Measurements from ENCODE around the gene ACOT13. TPM values are rescaled to one million over a fixed set of nuclear protein-coding genes. Genes with fewer than 3 reads are reported as not detected.

The ACOT13 gene
- total RNA-seq, 1 experiment from 2014 or later: 33.5 TPM

DNA sequence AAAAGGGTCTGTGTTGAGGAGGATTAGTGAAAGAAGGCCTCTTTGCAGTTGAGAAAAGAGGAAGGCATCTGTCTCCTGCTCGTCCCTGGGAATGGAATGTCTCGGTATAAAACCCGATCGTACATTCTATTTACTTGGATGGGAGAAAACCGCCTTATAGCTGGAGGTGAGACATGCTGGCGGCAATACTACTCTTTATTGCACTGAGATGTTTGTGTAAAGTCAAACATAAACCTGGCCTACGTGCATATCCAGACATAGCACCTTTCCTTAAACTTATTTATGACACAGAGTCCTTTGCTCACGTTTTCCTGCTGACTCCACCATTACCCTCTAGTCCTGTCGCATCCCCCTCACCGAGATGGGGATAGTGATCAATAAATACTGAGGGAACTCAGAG, 4.6 kb upstream of the ACOT13 start:
- DNase-seq (ENCODE audit: low read depth, low spot score) (no peak), ATAC-seq (no peak)
- intact Hi-C loops (cut with micrococcal nuclease): no loop called here
- H3K79me2 ChIP-seq (ENCODE audit: insufficient read depth, low read length): peaks cover 33% of the 10 kb centered on the region
- POLR2A ChIA-PET: no interaction called here
- no peak for TF ChIP-seq YY1 (IDR thresholded peaks at IDR 0.05; ENCODE audit: extremely low read depth, insufficient replicate concordance, low read depth, low read length)
- TF ChIP-seq ZFX (IDR thresholded peaks at IDR 0.05): no peak
- H3K4me2 ChIP-seq (ENCODE audit: low read length): no peak overlapping the region
- no peak overlapping the region for H3K9ac ChIP-seq (ENCODE audit: low read length)
- H3K27me3 ChIP-seq (ENCODE audit: insufficient read depth, low read length): no peaks in the 10 kb centered on the region
- H3K27ac ChIP-seq (ENCODE audit: low read depth, low read length): no peak overlapping the region
- CTCF ChIA-PET: no interaction called here
- no peaks in the 10 kb centered on the region for H3K9me2 ChIP-seq (ENCODE audit: insufficient read depth)
- no peak overlapping the region for H2AFZ ChIP-seq (ENCODE audit: low read depth, low read length, poor library complexity, severe bottlenecking)
- no TSS peak for BruUV-seq (replicated peaks)
- H3K4me1 ChIP-seq (ENCODE audit: control insufficient read depth in 1 of 2, insufficient read depth in 2 of 2, low read length in 2 of 2): peaks cover 7 to 8% of the 10 kb centered on the region in 2 experiments; a peak in 3 of 4 replicates
- peaks cover 11 to 12% of the 10 kb centered on the region in 2 experiments; a peak in 2 of 4 replicates for H3K36me3 ChIP-seq (ENCODE audit: control insufficient read depth in 1 of 2, insufficient read depth in 2 of 2, low read length in 2 of 2)
- RAD21 ChIA-PET (ENCODE audit: low non-redundant PET in 1 of 2, low total read pairs in 2 of 2, uncharacterized antibody in 2 of 2, unreplicated experiment in 2 of 2): no interaction called here
- no peaks in the 10 kb centered on the region for H3K9me3 ChIP-seq (ENCODE audit: control insufficient read depth in 1 of 2, insufficient read depth in 1 of 2, low read depth in 1 of 2, low read length in 2 of 2)
- no peaks in the 10 kb centered on the region for H4K20me1 ChIP-seq (ENCODE audit: insufficient read depth)
- no peak overlapping the region for H3K4me3 ChIP-seq (replicated peaks in 1 of 2; ENCODE audit: low read depth in 1 of 2, low read length in 2 of 2)

DNA sequence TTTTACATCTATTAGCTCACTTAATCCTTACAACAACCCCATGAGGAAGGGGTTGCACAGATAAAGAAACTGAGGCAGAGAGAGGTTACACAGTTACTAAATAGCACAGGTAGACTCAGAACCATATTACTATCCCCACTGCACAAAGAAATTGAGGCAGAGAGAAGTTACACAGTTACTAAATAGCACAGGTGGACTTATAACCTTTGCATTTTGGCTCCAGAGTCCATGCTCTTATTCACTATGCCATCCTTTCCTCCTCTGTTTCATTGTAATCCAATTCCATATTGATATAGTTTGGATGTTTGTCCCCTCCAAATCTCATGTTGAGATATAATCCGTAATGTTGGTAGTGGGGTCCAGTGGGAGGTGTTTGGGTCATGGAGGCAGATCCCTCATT, 3.7 kb upstream of the ACOT13 start:
- peaks cover 9 to 11% of the 10 kb centered on the region in 2 experiments; a peak in 2 of 4 replicates for H3K36me3 ChIP-seq (ENCODE audit: control insufficient read depth in 1 of 2, insufficient read depth in 2 of 2, low read length in 2 of 2)
- no peak for ATAC-seq
- BruUV-seq (replicated peaks): no TSS peak
- no peaks in the 10 kb centered on the region for H4K20me1 ChIP-seq (ENCODE audit: insufficient read depth)
- no peak for DNase-seq (ENCODE audit: low read depth, low spot score)
- POLR2A ChIA-PET: no interaction called here
- H2AFZ ChIP-seq (ENCODE audit: low read depth, low read length, poor library complexity, severe bottlenecking): no peak overlapping the region
- H3K4me1 ChIP-seq (ENCODE audit: control insufficient read depth in 1 of 2, insufficient read depth in 2 of 2, low read length in 2 of 2): peaks cover 7 to 16% of the 10 kb centered on the region in 2 experiments; a peak in 3 of 4 replicates
- CTCF ChIA-PET: no interaction called here
- H3K4me3 ChIP-seq (replicated peaks in 1 of 2; ENCODE audit: low read depth in 1 of 2, low read length in 2 of 2): no peak overlapping the region
- TF ChIP-seq YY1 (IDR thresholded peaks at IDR 0.05; ENCODE audit: extremely low read depth, insufficient replicate concordance, low read depth, low read length) (no peak), EZH2phosphoT487 (IDR thresholded peaks at IDR 0.05; ENCODE audit: borderline replicate concordance) (no peak), ZFX (IDR thresholded peaks at IDR 0.05) (no peak), SRF (IDR thresholded peaks at IDR 0.05; ENCODE audit: low read depth) (no peak), FOSL1 (IDR thresholded peaks at IDR 0.05; ENCODE audit: low read depth) (no peak), RAD21 (IDR thresholded peaks at IDR 0.05; ENCODE audit: low read depth) (no peak), ZNF274 (IDR thresholded peaks at IDR 0.05; ENCODE audit: low read depth, low read length) (no peak), POLR2A (IDR thresholded peaks at IDR 0.05; ENCODE audit: borderline replicate concordance, extremely low read depth, insufficient read depth, insufficient read length) (no peak), SIN3A (IDR thresholded peaks at IDR 0.05; ENCODE audit: low read depth) (no peak)
- TF ChIP-seq, protein P1, sequence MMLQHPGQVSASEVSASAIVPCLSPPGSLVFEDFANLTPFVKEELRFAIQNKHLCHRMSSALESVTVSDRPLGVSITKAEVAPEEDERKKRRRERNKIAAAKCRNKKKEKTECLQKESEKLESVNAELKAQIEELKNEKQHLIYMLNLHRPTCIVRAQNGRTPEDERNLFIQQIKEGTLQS (IDR thresholded peaks at IDR 0.05): no peak
- TF ChIP-seq, protein P2, sequence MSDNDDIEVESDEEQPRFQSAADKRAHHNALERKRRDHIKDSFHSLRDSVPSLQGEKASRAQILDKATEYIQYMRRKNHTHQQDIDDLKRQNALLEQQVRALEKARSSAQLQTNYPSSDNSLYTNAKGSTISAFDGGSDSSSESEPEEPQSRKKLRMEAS (IDR thresholded peaks at IDR 0.05): no peak
- H3K27ac ChIP-seq (ENCODE audit: low read depth, low read length): no peak overlapping the region
- no peaks in the 10 kb centered on the region for H3K9me3 ChIP-seq (ENCODE audit: control insufficient read depth in 1 of 2, insufficient read depth in 1 of 2, low read depth in 1 of 2, low read length in 2 of 2)
- no peak overlapping the region for H3K9ac ChIP-seq (ENCODE audit: low read length)
- no peaks in the 10 kb centered on the region for H3K9me2 ChIP-seq (ENCODE audit: insufficient read depth)
- no peaks in the 10 kb centered on the region for H3K27me3 ChIP-seq (ENCODE audit: insufficient read depth, low read length)
- no peak overlapping the region for H3K4me2 ChIP-seq (ENCODE audit: low read length)
- RAD21 ChIA-PET (ENCODE audit: low non-redundant PET in 1 of 2, low total read pairs in 2 of 2, uncharacterized antibody in 2 of 2, unreplicated experiment in 2 of 2): no interaction called here
- intact Hi-C loops (cut with micrococcal nuclease): no loop called here
- peaks cover 37% of the 10 kb centered on the region for H3K79me2 ChIP-seq (ENCODE audit: insufficient read depth, low read length)
